Gastroesophageal sphincter (tissue), 4 donors: ENCODE measurements around the gene HPCA. TPM values are rescaled to one million over a fixed set of nuclear protein-coding genes. Genes with fewer than 3 reads are reported as not detected.

ENCODE experiments used
- ATAC-seq: fragments of 150-250 bp; one replicate; pipeline ENCODE4 v1.9.1; 2016; ENCODE audit warnings: mild to moderate bottlenecking, moderate library complexity
- H3K27ac ChIP-seq, 4 donors: fragments of 200-600 bp; sonication (generic) in 3 of 4; 1 replicate in 3 of 4; 2 replicates in 1 of 4; pipeline ENCODE4 v1.5.1; 2016 to 2019
- H3K27me3 ChIP-seq: fragments of 200-600 bp; sonication (generic); one replicate; pipeline ENCODE4 v1.5.1; 2019
- H3K36me3 ChIP-seq, 2 donors: fragments of 200-600 bp; sonication (generic); one replicate each; pipeline ENCODE4 v1.5.1; 2019; ENCODE audit warnings: control low read depth in 1 of 2
- H3K4me1 ChIP-seq, 3 donors: fragments of 200-600 bp; sonication (generic); 1 replicate in 2 of 3; 2 replicates in 1 of 3; pipeline ENCODE4 v1.5.1; 2016 to 2019; ENCODE audit warnings: control low read depth in 2 of 3
- H3K4me3 ChIP-seq, 2 donors: fragments of 200-600 bp; sonication (generic); one replicate each; pipeline ENCODE4 v1.5.1; 2019; ENCODE audit warnings: mild to moderate bottlenecking in 1 of 2, moderate library complexity in 1 of 2
- H3K9me3 ChIP-seq, 3 donors: fragments of 200-600 bp; sonication (generic); one replicate each; pipeline ENCODE4 v1.5.1; 2017 to 2019; ENCODE audit warnings: control low read depth in 2 of 3
- CTCF ChIP-seq, 4 experiments: fragments of 200-600 bp in 2 of 4; fragments of 450-650 bp in 2 of 4; sonication (generic) in 1 of 4; IDR thresholded peaks; one replicate each; pipeline ENCODE4 v1.5.1; 2017 to 2019; ENCODE audit warnings: antibody characterized with exemption in 4 of 4, mild to moderate bottlenecking in 2 of 4, moderate library complexity in 2 of 4
- EP300 ChIP-seq: sonication (generic); formaldehyde crosslinking; IDR thresholded peaks from one replicate; pipeline ENCODE4 v1.6.1; 2017; ENCODE audit warnings: antibody characterized with exemption, mild to moderate bottlenecking
- POLR2A ChIP-seq, 2 donors: fragments of 450-650 bp; IDR thresholded peaks; one replicate each; pipeline ENCODE4 v1.6.1; 2017; ENCODE audit warnings: antibody characterized with exemption in 2 of 2, mild to moderate bottlenecking in 2 of 2, moderate library complexity in 1 of 2
- POLR2AphosphoS5 ChIP-seq: sonication (generic); formaldehyde crosslinking; IDR thresholded peaks from one replicate; pipeline ENCODE4 v1.6.1; 2017; ENCODE audit warnings: antibody characterized with exemption
- WGBS, 2 donors: methylation state at CpG; one replicate each; pipeline ENCODE4 v1.1.5; 2018; ENCODE audit warnings: low coverage in 1 of 2; 5-methylcytosine and 5-hydroxymethylcytosine counted together
- total RNA-seq, 4 donors: library from RNA; depleted of rRNA; stranded (reverse); fragments of >200 nt; gene quantifications; one replicate each; pipeline ENCODE4 v1.1.0, GENCODE V29; 2016

HPCA gene
- total RNA-seq, 4 donors from 2014 or later, result 0.58 TPM; not detected in 3

GRCh38 chr1:32926562-32926961, 40.3 kb downstream of the HPCA start:
- no peak for ATAC-seq
- H3K36me3 ChIP-seq, result no peaks in the 10 kb centered on the region

GRCh38 chr1:32927441-32927840, 41.1 kb downstream of the HPCA start:
- Histone ChIP-seq H3K4me1 (peaks cover 0 to 17% (median 8%) of the 10 kb centered on the region in 3 donors), H3K36me3 (no peaks in the 10 kb centered on the region), H3K27me3 (peaks cover 27% of the 10 kb centered on the region), H3K4me3 (no peak overlapping the region), H3K27ac (no peak overlapping the region), H3K9me3 (no peaks in the 10 kb centered on the region)
- no peak for ATAC-seq
- no peak for TF ChIP-seq EP300
- TF ChIP-seq CTCF (IDR thresholded peaks at IDR 0.05), result no peak
- no peak for TF ChIP-seq POLR2AphosphoS5
- no peak for TF ChIP-seq POLR2A (IDR thresholded peaks at IDR 0.05)
- 91 to 94% methylated on average over 2 of the region's 2 CpGs for WGBS, 2 donors

More at GRCh38 chr1:32926562-32926961, 40.3 kb downstream of the HPCA start:
- H3K4me3 ChIP-seq, result no peak overlapping the region
- no peak overlapping the region for H3K27ac ChIP-seq
- H3K4me1 ChIP-seq, result peaks cover 0 to 17% (median 8%) of the 10 kb centered on the region in 3 donors
- 89 to 92% methylated on average over 6 of the region's 6 CpGs for WGBS, 2 donors
- peaks cover 32% of the 10 kb centered on the region for H3K27me3 ChIP-seq
- no peaks in the 10 kb centered on the region for H3K9me3 ChIP-seq
- TF ChIP-seq POLR2A (IDR thresholded peaks at IDR 0.05) (no peak), POLR2AphosphoS5 (no peak), CTCF (IDR thresholded peaks at IDR 0.05) (no peak), EP300 (no peak)

GRCh38 chr1:32928285-32928684, 42.0 kb downstream of the HPCA start:
- Histone ChIP-seq H3K4me1 (peaks cover 0 to 20% (median 8%) of the 10 kb centered on the region in 3 donors), H3K4me3 (no peak overlapping the region), H3K9me3 (no peaks in the 10 kb centered on the region), H3K27me3 (peaks cover 18% of the 10 kb centered on the region), H3K36me3 (no peaks in the 10 kb centered on the region), H3K27ac (no peak overlapping the region)
- TF ChIP-seq CTCF (IDR thresholded peaks at IDR 0.05) (no peak), EP300 (no peak), POLR2AphosphoS5 (no peak), POLR2A (IDR thresholded peaks at IDR 0.05) (no peak)
- no peak for ATAC-seq
- 76 to 83% methylated on average over 2 of the region's 2 CpGs for WGBS, 2 donors

- Histone ChIP-seq H3K36me3 (no peaks in the 10 kb centered on the region), H3K9me3 (no peaks in the 10 kb centered on the region), H3K27ac (no peak overlapping the region), H3K4me1 (peaks cover 0 to 24% (median 8%) of the 10 kb centered on the region in 3 donors), H3K27me3 (peaks cover 14% of the 10 kb centered on the region), H3K4me3 (no peak overlapping the region)
- TF ChIP-seq EP300, result no peak
- TF ChIP-seq POLR2A (IDR thresholded peaks at IDR 0.05), result no peak
- TF ChIP-seq CTCF (IDR thresholded peaks at IDR 0.05), result no peak
- TF ChIP-seq POLR2AphosphoS5, result no peak
- 86 to 96% methylated on average over 4 to 8 of the region's 8 CpGs for WGBS, 2 donors
- ATAC-seq, result no peak
Measured at GRCh38 chr1:32928715-32929114, 42.4 kb downstream of the HPCA start.

- no peak for TF ChIP-seq EP300
- TF ChIP-seq POLR2AphosphoS5, result no peak
- TF ChIP-seq POLR2A (IDR thresholded peaks at IDR 0.05), result no peak
- no peak for TF ChIP-seq CTCF (IDR thresholded peaks at IDR 0.05)
- no peaks in the 10 kb centered on the region for H3K36me3 ChIP-seq
- H3K4me3 ChIP-seq, result no peak overlapping the region
- H3K27me3 ChIP-seq, result peaks cover 8% of the 10 kb centered on the region
- H3K9me3 ChIP-seq, result no peaks in the 10 kb centered on the region
- H3K4me1 ChIP-seq, result peaks cover 0 to 31% (median 8%) of the 10 kb centered on the region in 3 donors
- ATAC-seq, result no peak
- 67% methylated on average over 1 of the region's 2 CpGs; no CpG with 5 or more reads in 1 of the 2 donors for WGBS, 2 donors
- no peak overlapping the region for H3K27ac ChIP-seq
Measured at GRCh38 chr1:32929366-32929765, 43.1 kb downstream of the HPCA start.
